Fibroblast of upper back skin (primary cell): ENCODE data around the gene SPX.
A peak's percentile ranks its signal among the peaks of the same experiment; 100 is the strongest.

ENCODE experiments used
- DNase-seq: peaks from one replicate; pipeline ENCODE4 v3.0.0-alpha.2; 2013

SPX gene, protein sequence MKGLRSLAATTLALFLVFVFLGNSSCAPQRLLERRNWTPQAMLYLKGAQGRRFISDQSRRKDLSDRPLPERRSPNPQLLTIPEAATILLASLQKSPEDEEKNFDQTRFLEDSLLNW

DNA sequence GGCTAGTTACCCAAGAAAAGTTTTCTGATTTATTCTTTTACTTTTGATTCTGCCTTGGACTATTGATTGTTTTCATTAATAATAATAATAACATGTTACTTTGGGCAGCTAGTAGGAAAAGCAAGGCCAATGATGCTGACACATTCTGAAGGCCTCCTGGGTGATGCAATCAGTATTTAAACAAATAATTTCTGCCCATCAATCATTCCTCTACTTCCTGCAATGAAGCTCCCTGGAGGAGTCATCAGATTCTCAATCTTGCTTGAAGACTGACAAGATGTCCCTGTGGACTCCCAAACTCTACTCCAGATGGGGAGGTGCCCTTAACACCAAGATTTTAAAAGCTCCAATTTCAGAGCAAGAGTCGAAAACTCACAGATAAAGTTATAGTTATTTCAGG lies at the start of gene SPX:
TSS of gene SPX (plus strand) at position 244 of the 400 bp plus-strand sequence. CDS start 177 bp downstream, outside the sequence.
- peak; percentile 67 for DNase-seq

DNA sequence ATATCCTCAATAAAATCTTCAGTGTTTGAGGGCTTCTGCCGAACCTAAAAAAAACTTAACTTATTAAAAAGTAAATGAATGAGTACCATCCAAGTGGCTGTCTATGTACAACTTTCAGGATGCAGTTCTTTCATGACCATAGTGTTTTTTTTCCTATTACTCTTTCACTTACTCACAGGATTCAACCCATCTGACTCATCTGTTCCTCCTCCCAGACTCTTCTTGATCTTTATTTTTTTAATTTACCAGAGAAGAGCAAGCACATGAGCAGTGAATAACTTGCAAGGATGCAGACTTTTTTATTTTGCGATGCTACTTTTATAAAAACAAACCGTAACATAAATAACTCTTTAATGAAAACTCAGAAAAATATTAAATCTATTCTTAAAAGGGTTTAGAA lies 49.1 kb upstream of the SPX start:
- DNase-seq, result peak; percentile 31

DNA sequence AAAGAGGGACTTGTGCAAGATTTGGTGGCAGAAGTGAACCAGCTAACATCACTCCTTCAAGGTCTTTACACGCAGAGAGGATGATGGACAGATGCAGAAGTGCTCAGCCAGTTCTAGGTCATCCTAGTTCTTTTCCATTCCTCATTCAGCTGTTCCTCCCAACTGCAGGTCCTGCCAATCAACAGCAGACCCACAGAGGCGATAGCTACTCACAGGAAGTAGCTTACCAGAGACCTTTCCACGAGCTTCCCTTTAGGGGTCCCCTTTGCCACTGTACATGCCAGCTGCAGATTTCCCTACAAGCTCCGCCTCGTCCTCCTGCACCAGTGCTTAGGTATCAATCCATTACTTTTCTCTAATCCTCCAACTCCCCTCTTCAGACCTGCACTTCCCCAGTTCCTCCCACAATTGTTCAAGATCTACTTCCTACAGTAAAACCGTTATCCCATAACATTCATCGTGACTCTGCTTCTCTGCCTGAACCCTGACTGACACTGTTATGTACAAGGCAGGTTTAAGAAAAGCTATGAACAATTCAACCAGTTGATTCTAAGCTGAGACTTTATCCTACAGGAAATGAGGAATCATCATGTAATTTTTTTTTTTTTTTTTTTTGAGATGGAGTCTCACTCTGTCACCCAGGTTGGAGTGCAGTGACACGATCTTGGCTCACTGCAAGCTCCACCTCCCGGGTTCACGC lies 47.2 kb upstream of the SPX start:
- no peak for DNase-seq

DNA sequence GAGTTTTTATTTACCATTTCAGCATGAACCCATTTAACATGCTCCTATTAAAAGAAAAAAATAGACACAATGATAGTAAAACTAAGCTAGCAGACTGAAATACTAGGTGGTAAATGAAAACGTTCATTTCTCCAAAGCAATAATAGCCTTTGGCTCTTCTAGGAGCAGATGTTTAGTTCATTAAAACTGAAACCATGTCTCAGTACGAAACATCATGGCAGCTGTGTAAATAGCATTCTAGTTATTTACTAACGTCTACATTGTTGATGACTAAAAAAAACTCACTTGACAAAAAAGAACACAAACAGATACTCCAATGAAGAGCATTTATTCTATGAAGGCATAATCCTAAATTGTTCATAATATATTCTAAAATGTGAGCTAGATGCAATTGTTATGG lies 42.6 kb upstream of the SPX start:
- no peak for DNase-seq

DNA sequence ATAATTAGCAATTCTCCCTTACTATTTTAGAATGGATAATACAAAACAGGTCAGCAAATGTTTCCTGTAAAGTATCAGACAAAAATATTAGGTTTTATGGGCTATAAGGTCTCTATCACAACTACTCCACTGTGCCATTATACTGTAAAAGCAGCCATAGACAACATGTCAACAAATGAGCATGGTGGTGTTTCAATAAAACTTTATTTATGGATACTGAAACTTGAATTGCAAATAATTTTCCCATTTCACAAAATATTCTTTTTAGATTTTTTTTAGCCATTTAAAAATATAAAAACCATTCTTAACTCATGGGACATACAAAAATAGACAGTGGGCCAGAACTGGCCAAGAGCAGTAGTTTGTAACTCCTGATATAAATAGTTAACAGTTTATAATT lies 40.1 kb upstream of the SPX start:
- DNase-seq, result no peak

DNA sequence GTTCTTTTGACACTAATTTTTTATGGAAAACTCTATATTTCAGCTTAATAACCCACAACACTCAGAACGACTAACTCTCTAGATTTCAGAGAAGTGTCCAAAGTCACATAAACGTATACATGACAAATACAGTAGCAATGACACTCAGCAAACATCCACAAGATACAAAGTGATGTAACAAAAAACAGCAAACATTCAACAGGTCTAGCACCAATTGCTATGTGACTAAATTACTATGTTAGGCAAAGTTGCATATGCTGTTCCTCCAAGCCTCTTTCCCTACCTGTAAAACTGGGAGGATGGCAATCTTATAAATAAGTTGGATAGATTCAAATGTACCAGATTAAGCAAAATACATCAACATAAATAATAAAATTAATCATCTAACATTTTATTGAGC lies 26.3 kb upstream of the SPX start:
- no peak for DNase-seq

DNA sequence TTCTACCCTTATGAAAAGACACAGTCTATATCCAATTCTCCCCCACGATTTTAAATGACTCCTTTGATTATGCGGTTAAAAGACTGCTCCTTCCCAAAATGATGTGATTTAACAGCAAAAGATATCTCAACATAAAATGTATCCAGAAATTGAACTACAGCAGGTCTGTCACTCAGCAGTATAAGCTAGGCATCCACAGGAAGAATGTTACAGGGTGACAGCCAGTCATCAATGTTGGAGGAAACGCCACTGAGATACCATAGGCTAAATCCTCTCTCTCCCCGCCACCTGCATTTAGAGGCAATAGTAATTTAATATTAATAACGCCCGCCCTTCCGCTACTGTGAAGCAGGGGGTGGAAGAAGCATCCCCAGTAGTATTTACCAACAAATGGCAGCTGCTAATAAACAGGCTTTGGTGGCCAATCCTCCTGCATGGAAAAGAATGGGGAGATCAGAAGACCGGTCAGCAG lies 25.3 kb upstream of the SPX start:
- DNase-seq, result no peak

DNA sequence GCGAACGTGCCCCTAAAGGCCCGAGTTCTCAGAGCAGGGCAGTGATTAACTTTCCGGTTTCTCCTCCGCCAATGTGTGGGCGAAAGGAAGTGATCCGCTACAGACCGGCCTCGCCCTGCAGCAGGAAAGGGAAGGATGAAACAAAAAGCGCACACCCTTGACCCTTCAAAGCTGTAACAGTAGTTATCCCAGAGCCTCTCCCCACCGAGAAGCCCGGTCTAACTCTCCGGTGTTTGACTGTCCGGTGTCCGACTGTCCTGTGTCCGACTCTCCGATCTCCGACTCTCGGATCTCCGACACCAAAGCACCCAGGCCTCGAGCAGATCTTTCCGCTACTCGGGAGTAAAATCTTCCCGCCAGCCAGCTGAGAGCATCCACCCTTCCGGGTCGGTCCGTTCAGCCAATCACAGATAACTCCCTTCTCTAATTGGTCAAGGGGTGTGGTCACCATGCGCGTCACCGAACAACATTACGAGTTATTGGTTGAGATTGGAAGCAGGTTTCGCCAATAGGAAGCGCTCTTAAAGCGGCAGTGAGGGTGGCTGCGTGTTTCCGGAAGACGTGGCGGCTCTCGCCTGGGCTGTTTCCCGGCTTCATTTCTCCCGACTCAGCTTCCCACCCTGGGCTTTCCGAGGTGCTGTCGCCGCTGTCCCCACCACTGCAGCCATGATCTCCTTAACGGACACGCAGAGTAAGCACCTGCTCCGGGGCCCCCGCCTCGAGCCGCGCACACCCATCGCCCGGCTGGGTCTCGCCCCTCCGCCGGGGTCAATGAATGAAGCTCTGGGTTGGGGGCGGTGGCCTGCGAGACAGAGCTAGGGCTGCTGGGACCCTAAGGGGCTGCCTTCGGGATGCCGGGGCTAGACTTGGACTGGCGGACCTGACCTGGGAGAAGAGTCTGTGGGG lies 24.6 kb upstream of the SPX start, which contains the start of the genes GOLT1B and RECQL:
TSS of gene GOLT1B (plus strand) at position 532 of the 906 bp plus-strand sequence. CDS start at position 667, 135 bp downstream.
TSS of gene RECQL (minus strand) at position 378 of the 906 bp plus-strand sequence. CDS start 2,065 bp downstream, outside the sequence.
- peak; percentile 98 for DNase-seq

DNA sequence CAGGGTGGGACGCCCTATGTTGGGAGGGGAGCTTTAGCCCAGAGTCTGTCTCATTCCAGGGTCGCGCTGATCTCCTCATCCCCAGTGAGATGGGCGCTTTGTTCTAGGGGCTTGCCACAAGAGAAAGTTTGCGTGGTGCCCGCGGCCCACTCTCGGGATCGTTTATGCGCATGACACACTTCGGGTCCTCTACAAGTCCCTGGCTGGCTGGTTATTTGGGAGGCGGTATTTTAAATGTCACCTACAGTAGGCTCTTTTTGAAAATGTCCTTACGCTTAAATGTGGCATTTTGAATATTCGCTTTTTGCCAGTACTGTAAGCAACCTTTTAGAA lies 24.0 kb upstream of the SPX start:
- peak; percentile 35 for DNase-seq

DNA sequence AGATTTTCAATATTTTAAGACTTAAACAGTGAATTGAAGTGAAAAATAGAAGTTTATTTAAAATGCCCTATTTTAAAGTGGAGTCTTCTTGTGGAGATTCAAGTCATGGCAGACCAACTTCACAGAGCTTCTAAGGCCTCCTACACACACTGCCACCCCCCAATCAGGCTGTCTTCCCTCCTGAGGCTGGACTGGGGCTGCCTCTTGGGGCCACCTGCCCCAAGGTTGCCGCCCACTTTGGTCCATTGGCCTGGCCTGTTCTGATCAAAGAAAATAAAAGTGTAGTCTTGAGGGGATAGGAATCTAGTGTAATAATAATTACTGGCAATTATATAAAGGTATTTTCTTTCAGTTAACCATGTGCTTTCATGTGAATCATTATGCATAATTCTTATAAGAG lies 23.2 kb upstream of the SPX start:
- DNase-seq, result no peak

DNA sequence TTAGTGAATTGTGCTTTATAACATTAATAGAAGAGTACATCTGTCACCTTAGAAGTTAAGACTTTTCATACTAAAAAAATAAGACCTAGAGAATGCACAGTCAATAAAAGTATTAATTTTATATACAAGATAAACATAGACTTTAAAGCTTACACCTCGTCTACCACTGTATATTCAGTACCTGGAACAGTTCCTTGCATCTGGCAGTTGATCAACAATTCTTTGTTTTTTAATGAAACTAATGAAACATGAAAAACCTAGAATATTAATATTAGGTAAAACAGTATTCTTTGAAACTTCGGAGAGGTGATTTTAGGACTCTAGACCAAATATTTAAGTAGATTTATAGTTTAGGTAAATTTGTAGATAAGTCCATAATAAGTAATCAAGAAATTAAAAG lies 20.2 kb upstream of the SPX start:
- DNase-seq, result no peak

DNA sequence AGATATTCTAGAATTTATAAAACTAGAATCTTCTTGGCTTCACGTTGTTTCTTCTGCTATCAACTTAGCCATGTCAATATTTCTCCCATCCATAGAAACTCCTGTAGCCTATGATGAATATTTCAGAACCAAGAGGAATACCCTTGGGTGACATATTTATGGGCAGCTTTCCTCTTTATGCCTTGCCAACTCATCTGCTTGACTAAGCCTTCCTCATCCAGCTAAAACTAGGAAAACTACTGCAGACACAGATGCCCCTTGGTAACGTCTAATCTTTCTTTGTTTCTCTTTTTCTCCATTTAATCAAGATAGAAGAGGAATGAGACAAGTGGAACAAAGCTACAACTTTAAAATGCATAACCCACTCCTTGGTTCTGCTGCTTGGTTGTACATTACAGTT lies 18.2 kb upstream of the SPX start:
- no peak for DNase-seq

DNA sequence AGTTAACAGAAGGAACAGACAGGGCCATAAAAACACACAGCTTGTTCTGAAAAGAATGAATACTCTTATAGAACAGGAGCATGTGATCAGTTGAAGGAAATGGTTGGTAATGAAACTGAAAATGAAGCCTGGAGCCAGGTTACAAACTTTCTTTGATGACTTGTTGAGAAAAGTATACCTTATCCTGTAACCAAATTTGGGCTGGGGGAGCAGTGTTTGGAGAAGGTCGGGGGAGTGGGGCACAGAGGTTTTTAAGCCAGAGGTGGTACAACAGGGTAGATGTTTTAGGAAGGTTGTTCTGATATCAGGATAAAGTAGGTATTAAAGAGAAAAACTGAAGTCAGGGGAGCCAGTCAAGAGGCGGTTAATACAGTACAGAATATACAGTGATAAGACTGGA lies 16.3 kb upstream of the SPX start:
- no peak for DNase-seq

DNA sequence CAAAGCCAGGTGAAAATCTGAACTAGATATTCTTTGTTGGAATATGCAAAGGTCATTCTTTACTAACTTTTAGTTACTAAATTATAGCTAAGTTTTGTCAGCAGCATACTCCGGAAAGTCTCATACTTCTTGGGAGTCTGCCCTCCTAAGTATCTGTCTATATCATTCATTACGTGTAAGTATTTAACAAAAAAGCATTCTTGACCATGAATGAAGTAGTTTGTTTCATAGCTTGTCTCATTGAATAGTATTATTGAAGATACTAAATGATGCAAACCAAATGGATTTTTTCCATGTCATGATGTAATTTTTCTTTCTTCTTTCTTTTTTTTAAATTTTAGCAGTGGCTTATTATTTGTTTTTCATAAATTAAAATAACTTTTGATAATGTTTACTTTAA lies 9.8 kb upstream of the SPX start:
- no peak for DNase-seq

DNA sequence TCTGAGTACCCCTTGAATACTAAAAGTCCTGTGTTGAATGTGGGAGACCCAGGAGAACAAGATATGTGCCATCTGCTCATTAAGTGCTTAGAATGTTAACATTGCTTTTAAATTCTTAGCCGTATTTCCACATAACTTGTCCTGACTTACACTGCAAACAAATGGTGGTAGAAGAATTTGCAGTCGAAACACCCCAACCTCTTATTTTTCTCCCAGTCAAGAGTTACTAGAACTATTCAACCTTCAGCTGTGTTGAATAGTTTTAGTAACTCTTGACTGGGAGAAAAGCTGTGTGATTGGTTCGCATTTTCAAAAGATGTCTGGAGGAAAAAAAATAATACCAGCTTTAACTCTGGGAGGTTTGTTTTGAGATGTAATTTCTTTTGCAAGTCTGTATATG lies 7.6 kb upstream of the SPX start:
- DNase-seq, result no peak

DNA sequence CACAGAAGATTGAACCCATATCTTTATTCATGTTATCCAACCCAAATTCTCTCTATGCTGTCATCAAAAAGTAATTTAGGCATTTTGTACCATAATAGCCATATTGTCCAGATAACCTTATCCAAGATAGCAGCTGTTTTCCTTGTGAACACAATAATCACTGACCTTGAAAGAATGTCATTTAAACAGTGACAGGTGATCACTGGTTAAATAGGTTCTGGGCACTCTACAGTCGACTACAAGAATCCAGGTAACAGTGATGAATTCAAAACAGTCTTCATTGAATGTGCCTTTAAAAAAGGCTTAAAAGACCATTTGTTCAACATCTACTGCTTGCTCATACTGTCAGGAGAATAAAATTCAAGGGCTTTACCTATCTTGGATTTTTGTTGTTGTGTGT lies 4.6 kb upstream of the SPX start:
- DNase-seq, result no peak

DNA sequence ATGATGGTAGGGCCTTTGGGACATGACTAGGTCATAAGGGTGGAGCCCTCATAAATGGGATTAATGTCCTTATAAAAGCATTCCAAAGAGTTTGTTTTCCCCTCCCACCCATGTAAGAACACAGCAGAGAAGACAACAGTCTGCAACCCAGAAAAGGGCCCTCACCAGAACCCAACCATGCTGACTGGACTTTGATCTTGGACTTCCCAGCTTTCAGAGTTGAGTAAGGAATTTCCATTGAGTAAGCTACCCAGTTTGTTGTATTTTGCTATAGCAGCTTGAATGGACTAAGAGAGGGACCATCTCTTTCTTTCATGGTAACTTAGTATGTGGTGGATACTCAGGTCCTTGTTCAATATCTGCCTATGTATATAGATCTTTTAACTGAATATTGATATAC lies 2.9 kb upstream of the SPX start:
- no peak for DNase-seq

DNA sequence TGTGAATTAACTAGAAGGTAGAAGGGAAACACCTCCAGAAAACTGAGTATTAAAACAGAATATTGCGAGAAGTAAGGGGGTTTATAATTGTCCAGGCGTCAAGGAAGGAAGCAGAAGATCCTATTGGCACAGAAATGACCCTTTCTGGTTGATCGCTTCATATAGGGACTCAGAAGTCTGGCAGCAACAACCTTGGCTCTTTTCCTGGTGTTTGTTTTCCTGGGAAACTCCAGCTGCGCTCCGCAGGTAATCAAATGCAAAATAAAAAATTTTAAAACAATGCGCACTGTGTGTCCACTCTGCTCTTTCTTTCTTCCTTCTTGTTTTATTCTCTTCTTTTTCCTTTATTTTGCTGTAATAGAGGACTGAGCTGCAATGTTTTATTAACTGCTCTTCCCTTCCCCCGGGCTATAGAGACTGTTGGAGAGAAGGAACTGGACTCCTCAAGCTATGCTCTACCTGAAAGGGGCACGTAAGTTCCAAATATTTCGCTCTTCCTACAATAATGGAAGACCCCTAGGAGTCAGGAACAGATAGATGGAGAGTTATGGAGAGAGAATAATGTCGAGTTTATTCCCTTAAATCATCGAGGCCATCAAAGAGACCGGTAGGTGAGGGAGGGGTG lies 737 bp downstream of the SPX start:
- no peak for DNase-seq

DNA sequence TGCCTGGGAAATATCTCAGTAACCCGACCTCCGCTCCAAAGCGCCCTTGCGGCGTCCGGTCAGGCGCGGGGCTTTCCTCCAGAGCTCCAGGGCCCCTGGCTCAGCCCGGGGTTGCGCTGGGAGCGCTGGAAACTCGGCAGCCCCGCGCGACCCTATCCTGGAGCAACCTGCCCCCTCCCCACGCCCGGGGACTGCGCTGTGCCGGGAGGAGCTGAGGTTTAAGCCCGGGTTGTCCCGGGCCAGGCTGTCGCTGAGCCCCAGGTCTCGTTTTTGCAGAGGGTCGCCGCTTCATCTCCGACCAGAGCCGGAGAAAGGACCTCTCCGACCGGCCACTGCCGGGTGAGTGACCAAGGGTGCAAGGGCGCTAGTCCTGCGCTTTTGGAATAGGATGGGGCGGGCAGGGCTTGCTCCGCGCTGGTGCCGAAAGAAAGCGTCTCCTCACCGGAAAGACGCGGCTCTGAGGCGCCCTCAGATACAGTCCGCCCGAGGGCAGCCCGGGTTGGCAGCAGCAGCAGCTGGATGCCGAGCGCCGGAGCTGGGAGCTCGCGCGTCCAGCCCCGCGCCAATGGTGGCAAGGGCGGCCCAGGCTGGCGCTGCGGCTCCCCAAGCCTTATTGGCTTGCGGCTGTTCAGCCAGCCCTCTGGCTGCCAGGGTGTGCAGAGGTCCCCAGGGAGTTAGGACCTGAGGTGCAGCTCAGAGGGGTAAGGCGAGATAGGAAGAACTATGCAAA lies 1.5 kb downstream of the SPX start:
- peak; percentile 26 for DNase-seq

DNA sequence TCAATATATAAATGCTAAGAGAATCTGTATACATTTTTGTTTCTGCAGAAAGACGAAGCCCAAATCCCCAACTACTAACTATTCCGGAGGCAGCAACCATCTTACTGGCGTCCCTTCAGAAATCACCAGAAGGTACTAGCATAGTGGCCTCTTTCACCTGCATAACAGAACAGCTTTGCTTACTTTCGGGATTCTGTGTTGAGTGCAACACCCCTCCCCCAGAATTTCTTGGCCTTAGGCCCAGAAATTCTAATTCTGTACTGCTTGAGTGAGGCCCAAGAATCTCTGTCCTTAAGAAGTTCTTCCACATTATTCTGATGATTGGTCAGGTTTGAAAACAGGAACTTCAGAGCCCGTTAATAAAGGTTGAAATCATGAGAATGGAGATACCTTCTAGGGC lies 2.9 kb downstream of the SPX start:
- DNase-seq, result no peak

DNA sequence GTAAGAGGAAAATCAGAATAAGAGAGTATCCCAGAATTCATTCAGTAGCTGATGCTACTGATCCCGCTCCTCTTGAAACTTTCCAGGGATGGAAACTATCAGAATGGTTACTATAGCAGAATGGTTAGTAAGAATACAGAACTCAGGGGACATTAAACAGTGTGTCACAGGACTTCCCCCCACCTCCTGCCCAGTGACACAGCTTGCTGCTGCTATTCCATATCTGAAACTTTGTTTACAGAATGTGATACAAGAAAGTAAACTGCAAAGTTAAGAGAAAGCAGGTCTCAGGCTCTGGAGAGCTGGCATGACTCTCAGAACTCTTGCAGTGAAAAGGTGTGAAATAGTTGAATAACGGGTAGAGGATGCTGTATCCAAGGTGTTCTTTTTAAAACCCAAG lies 3.4 kb downstream of the SPX start:
- DNase-seq, result no peak

DNA sequence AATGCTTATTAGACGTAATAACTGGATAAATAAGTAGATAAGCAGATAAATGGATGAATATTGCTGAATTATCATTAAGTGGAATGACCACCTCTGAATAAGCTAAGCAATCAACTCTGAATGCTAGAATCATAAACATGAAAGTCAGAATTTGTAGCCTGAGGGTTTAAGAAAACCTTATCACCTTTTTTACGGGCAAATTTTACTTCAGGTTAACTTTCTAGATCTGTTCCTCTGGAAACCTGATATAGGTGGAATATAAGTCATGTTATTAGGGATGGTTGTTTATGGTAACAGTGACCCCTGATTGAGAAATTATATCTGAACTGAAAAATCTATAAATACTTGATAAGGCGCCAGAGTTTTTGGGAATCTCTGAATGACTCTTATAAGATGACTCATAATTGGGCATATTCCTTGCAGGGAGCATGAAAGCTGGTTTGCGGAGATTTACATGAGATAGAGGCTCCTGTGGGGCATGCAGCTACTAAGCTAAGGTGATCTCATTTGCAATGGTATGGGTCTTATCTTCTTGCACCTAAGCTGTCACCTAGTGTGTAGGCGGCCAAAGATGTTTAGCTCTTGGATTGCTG lies 12.1 kb downstream of the SPX start:
- DNase-seq, result no peak
